HG02798 (cell line): ENCODE measurements around the gene PRPSAP2.
"Not testable (repeated sequence)": the region's sequence is repeated elsewhere in the genome, so short reads cannot be mapped to it uniquely, and the experiment has no call there.

Source experiments
- ATAC-seq: cut with Tn5 transposase; IDR thresholded peaks from one replicate; pipeline ENCODE4 v1.9.1; 2021; ENCODE audit warnings: mild to moderate bottlenecking; ENCODE audit not compliant: unreplicated experiment, poor library complexity

Gene PRPSAP2

GRCh38 chr17:18937981-18938691 lies 80.2 kb downstream of the PRPSAP2 start:
- ATAC-seq = no peak

DNA sequence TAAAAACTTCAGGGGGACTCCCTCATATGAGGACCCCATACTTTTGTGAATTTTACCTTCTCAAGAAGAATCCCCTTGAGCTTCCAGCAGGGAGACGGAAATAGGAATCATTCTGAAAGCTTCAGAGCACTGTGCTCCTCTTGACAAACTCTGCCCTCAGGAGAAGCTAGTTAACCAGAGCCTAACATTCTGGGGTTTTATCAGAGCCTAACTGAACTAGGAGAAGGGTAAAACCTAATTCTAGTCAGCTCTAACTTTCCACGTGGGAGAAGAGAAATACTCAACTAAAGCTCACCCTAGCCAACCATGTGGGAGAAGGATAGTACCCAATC lies 80.7 kb downstream of the PRPSAP2 start:
- no peak for ATAC-seq

GRCh38 chr17:18944646-18945045 lies 86.7 kb downstream of the PRPSAP2 start:
- ATAC-seq = no peak

GRCh38 chr17:18946536-18946935 lies 88.6 kb downstream of the PRPSAP2 start:
- no peak for ATAC-seq

GRCh38 chr17:18947866-18948265 lies 89.9 kb downstream of the PRPSAP2 start:
- no peak for ATAC-seq

DNA sequence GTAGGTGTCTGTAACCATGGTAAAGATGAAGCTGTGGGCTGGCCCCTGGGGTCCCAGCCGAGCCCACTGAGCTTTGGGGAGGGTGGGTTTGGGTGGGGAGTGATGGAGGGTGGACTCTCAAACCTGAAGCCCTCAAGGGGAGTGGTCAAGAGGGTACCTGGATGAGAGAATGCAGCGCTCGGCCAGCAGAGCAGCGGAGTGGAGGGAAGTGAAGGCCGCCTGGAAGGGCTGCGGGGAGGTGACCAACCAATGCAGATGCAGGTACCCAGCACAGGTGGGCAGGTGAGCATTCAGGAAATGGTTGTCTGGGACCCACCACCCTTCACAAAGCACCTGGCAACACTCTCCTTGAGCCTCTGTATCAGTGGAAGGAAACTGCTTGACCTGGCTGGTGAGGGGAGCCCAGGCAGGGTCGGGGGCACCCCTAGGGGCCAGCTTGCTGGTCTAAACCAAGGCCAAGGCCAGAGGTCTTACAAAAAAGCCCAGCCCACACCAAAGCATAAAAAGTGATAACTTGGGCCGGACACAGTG lies 90.6 kb downstream of the PRPSAP2 start:
- ATAC-seq = no peak

GRCh38 chr17:18949566-18949965 lies 91.6 kb downstream of the PRPSAP2 start:
- ATAC-seq = no peak

DNA sequence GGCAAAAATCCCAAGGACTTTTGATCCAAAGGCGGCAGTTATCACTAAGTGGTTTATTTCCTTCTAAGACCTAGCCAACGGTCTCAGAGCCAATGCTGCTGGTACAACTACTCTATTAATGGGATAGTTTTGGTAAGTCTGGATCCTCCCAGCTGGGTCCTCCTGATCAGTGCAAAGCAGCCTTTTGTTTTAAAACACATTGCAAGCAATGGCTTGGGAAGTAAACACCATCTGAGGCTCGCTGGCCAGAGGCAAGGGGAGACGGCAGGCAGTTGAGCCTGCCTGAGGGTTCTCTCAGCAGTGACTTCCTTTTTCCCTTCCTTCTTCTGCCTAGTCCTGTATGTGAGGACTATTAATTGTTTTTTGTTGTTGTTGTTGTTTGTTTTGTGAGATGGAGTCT lies 92.4 kb downstream of the PRPSAP2 start:
- no peak for ATAC-seq

DNA sequence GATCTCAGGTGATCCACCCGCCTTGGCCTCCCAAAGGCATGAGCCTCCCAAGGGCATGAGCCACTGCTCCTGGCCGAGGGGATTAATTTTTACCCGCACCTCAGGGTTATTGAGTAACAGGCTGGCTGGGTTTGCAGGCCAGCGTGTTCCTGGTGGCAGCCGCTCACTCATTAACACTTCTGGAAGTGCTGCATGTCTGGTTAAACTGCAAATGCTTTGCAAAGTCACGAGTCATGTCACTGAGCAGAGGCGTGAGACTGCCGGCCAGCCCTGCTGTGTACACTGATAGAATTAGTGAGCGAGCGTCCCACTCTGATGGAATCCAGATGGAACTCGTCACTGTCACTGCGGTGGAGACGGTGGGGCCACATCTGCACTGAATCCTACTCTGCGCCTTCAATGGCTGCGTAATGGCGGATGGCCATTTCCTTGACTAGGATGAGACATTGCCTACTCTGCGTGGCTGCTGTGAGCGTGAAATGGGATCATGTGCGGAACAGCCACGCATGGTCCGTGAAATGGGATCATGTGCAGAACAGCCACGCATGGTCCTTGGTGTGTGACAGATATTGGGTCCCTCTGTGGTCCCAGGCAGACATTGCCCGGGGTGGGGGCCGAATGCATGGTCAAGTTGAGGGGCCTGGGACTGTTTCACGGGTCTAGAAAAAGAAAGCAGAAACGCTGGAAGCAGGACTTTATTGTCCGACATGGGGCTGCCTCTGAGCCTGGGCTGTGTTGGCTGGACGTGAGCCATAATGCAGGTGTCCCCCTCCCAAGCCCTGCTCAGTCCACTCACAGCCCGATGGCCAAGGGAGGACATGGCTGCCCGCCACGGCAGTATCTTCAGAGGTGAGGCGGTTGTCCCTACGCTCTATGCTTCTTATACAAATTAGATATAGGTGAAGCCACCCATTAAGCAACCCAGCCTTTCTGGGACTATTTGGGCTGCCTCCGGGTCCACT lies 93.3 kb downstream of the PRPSAP2 start:
- ATAC-seq = no peak

DNA sequence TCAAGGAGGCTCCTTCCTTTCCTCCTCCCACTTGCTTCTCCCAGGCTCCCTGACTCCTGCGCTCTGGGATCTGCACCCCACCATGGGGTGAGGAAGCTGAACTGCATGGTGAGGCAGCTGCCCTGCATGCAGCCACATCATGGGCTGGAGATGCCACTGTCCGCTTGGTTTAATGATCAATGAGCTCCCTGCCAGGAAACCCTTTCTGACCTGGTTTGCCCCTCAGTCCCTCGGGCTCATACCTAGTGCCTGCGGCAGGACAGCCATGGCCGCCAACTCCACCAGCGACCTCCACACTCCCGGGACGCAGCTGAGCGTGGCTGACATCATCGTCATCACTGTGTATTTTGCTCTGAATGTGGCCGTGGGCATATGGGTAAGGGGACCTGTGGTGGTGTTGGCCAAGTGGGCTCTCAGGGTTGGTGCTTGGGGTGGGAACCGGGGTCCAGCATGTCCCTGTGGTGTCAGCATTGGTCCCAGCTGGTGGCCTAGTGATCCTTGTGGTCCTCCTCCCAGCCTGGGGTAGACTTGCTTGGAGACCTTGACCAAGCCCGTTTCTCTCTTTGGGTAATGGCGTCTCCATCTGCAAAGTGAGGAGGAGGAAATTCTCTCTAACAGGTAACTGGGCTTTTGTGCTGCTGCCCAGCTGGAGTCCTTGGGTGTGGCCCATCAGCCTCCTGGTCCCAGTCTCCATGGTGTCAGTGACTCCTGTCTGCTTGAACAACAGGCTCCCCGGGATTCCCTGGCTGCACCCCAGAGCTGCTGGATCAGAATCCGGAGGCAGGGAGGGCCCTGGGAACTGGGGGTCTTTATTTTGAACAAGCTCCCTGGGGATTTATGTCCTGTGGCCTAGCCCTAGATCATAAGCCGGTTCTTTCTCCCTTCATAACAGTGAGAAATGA lies 94.3 kb downstream of the PRPSAP2 start, which contains the start of gene SLC5A10:
Gene SLC5A10 (plus strand): TSS at position 225 of the 902 bp plus-strand sequence. CDS start 41 bp downstream, at position 266.
- no peak for ATAC-seq

DNA sequence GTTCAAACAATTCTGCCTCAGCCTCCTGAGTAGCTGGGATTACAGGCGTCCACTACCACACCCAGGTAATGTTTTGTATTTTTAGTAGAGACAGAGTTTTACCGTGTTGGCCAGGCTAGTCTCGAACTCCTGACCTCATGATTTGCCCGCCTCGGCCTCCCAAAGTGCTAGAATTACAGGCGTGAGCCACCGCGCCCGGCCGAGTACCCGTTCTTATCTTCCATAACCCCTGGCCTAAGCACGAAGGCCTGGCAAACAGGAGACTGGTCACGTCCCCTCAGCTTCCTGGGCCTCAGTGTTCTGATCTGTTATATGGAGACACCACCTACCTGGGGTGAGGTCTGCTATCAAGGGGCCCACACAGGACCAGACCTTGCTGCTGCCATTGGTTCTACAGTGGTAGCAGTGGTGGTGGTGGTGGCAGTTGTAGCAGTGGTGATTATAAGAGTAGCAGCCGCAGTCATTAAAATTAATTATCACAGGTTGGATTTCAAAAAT lies 95.3 kb downstream of the PRPSAP2 start:
- no peak for ATAC-seq

DNA sequence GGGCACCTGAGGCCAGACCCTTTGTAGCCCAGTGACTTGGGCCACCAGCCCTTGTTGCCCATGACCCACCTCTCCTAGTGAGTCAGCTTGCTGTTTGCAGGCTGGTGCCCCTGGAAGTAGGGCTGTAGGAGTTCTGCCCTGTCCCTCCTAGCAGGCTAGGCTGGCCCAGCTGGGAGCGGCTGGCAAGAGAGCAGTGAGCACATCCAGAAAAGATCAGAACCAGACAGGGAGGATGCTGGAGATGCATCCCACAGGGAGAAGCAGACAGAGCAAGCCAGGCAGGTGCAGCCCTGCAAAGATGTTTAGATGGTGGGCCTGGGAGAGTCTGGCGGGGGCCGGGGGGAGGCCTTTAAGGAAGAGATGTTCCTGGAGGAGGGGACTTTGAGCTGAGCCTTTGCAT lies 96.4 kb downstream of the PRPSAP2 start:
- ATAC-seq = no peak

DNA sequence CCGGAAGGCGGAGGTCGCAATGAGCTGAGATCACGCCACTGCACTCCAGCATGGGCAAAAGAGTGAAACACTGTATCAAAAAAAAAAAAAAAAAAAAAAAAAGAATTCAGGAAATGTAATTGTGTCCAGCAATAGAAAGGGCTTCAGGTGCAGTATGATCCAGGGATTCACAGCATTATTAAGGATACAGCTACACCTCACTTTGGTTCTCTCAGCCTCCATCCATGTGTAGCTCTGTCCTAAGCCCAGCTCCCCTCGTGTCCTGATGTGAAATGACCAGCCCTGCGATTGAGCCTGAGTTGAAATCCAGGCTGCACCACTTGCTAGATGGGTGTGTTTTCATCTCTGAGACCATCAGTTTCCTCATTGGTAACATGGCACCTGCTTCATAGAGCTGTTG lies 97.1 kb downstream of the PRPSAP2 start:
- ATAC-seq = no peak

DNA sequence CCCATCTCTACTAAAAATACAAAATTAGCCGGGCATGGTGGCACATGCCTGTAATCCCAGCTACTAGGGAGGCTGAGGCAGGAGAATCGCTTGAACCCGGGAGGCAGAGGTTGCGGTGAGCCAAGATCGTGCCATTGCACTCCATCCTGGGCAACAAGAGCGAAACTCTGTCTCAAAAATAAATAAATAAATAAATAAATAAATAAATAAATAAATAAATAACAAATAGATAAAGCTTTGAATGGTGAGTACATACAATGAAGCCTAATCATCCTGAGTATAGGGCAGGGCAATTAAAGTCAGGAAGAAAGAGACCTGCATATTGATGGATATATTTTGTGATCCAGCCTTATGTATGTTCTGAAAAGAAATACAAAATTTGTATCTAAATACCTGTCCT lies 98.1 kb downstream of the PRPSAP2 start:
- not testable (repeated sequence) for ATAC-seq

- no peak for ATAC-seq
Measured at GRCh38 chr17:18956581-18956980, 98.7 kb downstream of the PRPSAP2 start.

- no peak for ATAC-seq
Measured at GRCh38 chr17:18957831-18958230, 99.9 kb downstream of the PRPSAP2 start.

DNA sequence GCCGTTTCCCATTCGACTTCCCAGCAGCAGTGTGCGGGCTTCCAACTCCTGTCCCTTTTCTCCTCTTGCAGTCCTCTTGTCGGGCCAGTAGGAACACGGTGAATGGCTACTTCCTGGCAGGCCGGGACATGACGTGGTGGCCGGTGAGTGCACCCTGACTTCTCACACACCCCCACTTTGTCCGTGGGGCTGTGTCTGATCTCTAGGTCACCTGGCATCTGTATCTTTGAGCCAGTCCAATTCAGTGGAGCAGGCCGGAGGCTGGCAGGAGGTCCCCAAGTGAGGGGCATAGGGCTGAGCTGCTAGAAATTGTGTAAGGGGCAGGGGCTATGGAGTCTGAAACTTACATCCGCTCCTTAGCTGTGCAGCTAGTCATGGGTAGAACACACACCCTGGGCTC lies 100.7 kb downstream of the PRPSAP2 start:
- no peak for ATAC-seq

GRCh38 chr17:18959071-18959844 lies 101.3 kb downstream of the PRPSAP2 start:
- ATAC-seq = no peak

DNA sequence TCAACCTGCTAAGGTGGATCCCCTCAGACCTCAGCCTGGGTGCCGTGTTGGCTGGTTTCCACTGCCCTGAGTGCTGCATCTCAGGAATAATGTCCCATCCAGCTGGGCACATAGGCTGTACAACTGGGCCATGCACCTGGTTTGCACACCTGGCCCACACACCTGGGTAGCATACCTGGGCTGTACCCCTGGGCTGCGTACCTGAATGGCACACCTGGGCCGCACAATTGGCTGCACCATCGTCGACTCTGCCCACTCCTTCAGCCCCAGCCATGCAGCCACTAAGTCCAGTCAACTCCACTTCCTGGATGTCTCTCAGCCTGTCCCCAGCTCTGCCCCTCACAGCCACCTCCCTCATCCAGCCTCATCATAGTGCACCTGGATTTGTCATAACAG lies 101.9 kb downstream of the PRPSAP2 start:
- ATAC-seq = no peak
